Measurements from ENCODE around the gene ZNF260.
"Not testable (repeated sequence)": the region's sequence is repeated elsewhere in the genome, so short reads cannot be mapped to it uniquely, and the experiment has no call there.

Gene ZNF260

DNA sequence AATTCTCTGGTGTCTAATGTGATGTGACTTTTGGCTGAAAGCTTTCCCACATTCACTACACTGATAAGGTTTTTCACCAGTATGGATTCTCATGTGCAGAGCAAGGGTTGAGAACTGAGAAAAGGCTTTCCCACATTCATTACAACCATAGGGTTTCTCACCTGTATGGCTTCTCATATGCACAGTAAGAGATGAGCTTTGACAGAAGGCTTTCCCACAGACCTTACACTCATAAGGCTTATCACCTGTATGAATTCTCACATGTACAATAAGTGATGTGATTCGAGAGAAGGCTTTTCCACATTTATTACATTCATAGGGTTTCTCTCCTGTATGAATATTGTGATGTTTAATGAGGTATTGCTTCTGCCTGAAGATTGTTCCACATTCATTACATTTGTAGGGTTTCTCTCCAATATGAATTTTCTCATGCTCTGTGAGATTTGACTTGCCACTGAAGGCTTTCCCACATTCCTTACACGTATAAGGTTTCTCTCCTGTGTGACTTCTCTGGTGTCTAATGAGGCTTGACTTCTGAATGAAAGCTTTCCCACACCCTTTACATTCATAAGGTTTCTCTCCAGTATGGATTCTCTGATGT is 14.0 kb downstream of the ZNF260 start:
- no peak for TF ChIP-seq CTCF (conservative IDR thresholded peaks at IDR 0.05)

GRCh38 chr19:36508325-36508724 is 19.7 kb downstream of the ZNF260 start:
- TF ChIP-seq CTCF (conservative IDR thresholded peaks at IDR 0.05), result no peak
- no peak overlapping the region for H3K27ac ChIP-seq

More for the DNA sequence above, 14.0 kb downstream of the ZNF260 start:
- no peak overlapping the region for H3K27ac ChIP-seq

DNA sequence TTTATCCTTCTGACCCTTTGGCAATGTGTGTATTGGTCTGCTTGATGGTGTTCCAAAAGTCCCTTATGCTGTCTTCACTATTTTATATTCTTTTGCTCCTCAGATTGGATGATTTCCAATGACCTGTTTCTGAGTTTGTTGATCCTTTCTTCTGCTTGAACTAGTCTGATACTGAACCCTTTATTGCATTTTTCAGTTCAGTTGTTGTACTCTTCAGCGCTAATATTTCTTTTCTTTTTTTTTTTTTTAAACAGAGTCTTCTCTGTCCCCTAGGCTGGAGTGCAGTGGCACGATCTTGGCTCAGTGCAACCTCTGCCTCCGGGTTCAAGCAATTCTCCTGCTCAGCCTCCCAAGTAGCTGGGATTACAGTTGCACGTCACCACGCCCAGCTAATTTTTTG is 26.1 kb downstream of the ZNF260 start:
- no peak overlapping the region for H3K27ac ChIP-seq
- no peak for TF ChIP-seq CTCF (conservative IDR thresholded peaks at IDR 0.05)

- no peak overlapping the region for H3K27ac ChIP-seq
- TF ChIP-seq CTCF (conservative IDR thresholded peaks at IDR 0.05), result no peak
Measured at GRCh38 chr19:36497001-36497400, 31.1 kb downstream of the ZNF260 start.

GRCh38 chr19:36492689-36493453 is 35.2 kb downstream of the ZNF260 start:
- peak; percentile 84 for TF ChIP-seq CTCF (conservative IDR thresholded peaks at IDR 0.05)

DNA sequence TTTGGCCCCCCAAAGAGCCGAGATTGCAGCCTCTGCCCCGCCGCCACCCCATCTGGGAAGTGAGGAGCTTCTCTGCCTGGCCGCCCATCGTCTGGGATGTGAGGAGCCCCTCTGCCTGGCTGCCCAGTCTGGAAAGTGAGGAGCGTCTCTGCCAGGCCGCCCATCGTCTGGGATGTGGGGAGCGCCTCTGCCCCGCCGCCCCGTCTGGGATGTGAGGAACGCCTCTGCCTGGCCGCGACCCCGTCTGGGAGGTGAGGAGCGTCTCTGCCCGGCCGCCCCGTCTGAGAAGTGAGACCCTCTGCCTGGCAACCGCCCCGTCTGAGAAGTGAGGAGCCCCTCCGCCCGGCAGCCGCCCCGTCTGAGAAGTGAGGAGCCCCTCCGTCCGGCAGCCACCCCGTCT is 37.2 kb downstream of the ZNF260 start:
- peak overlapping the region; percentile 98 for H3K27ac ChIP-seq

More at GRCh38 chr19:36492689-36493453, 35.2 kb downstream of the ZNF260 start:
- not testable (repeated sequence) for H3K27ac ChIP-seq

DNA sequence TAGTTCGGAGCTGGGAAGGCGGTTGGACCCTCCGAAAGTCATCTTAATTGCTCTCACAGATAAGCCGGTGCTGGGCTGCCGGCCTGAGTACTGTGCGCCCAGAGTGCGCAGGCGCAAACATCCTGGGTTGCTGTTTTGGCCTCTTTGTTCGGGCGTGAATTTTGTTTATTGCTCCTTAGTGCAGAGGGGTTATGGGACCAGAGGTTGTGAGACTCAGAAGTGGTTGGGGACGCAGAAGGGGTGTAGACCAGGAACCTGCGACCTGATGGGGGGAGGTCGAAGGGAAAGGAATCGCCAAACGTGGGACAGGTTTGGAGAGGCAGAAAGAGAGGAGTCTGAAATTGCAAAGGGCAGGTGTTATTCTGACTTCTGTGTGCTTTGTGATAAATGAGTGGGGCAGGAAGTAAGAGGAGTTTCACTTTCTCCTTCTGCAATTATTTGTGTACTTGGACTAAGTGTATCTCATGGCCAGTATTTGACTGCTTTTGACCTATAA is 38.1 kb downstream of the ZNF260 start:
- TF ChIP-seq CTCF (conservative IDR thresholded peaks at IDR 0.05), result no peak

More for the DNA sequence above, 38.1 kb downstream of the ZNF260 start:
- H3K27ac ChIP-seq, result peak overlapping the region; percentile 98
